KG1 (cell line): ENCODE results near the gene ADAMTSL4.

ENCODE experiments used
- DNase-seq: peaks from one replicate; lab custom pipeline; 2025; lab: John Stamatoyannopoulos, UW

Gene ADAMTSL4

GRCh38 chr1:150535511-150536287 is 13.5 kb upstream of the ADAMTSL4 start:
- DNase-seq: no peak

- no peak for DNase-seq
Measured at GRCh38 chr1:150536836-150537731, 12.1 kb upstream of the ADAMTSL4 start.

GRCh38 chr1:150537732-150538684 is 11.2 kb upstream of the ADAMTSL4 start:
- no peak for DNase-seq

- DNase-seq: no peak
Measured at GRCh38 chr1:150543500-150544143, 5.6 kb upstream of the ADAMTSL4 start.

GRCh38 chr1:150544204-150544603 is 5.0 kb upstream of the ADAMTSL4 start:
- DNase-seq: no peak

- DNase-seq: no peak
Measured at GRCh38 chr1:150545486-150546032, 3.6 kb upstream of the ADAMTSL4 start.

- DNase-seq: no peak
Measured at GRCh38 chr1:150546294-150546937, 2.8 kb upstream of the ADAMTSL4 start.

- DNase-seq: no peak
Measured at GRCh38 chr1:150548324-150548631, 930 bp upstream of the ADAMTSL4 start.

GRCh38 chr1:150549496-150550221 is 451 bp downstream of the ADAMTSL4 start:
- DNase-seq: no peak

GRCh38 chr1:150550222-150551050 is 1.2 kb downstream of the ADAMTSL4 start:
- DNase-seq: no peak

GRCh38 chr1:150551051-150551783 is 2.0 kb downstream of the ADAMTSL4 start:
- DNase-seq: no peak

- DNase-seq: no peak
Measured at GRCh38 chr1:150551784-150552127, 2.5 kb downstream of the ADAMTSL4 start.

GRCh38 chr1:150552128-150552910 is 3.1 kb downstream of the ADAMTSL4 start:
- DNase-seq: peak; percentile 74

GRCh38 chr1:150552911-150553289 is 3.7 kb downstream of the ADAMTSL4 start:
- no peak for DNase-seq

GRCh38 chr1:150553392-150554085 is 4.3 kb downstream of the ADAMTSL4 start:
- DNase-seq: no peak

- DNase-seq: no peak
Measured at GRCh38 chr1:150554086-150554452, 4.9 kb downstream of the ADAMTSL4 start.
